Cortex of kidney (tissue), 1 donor: ENCODE results near the gene SETD2.
"Not testable (repeated sequence)": the region's sequence is repeated elsewhere in the genome, so short reads cannot be mapped to it uniquely, and the experiment has no call there.

Experiments
- DNase-seq: peaks from one replicate; lab custom pipeline; 2025; lab: John Stamatoyannopoulos, UW

Gene SETD2

DNA sequence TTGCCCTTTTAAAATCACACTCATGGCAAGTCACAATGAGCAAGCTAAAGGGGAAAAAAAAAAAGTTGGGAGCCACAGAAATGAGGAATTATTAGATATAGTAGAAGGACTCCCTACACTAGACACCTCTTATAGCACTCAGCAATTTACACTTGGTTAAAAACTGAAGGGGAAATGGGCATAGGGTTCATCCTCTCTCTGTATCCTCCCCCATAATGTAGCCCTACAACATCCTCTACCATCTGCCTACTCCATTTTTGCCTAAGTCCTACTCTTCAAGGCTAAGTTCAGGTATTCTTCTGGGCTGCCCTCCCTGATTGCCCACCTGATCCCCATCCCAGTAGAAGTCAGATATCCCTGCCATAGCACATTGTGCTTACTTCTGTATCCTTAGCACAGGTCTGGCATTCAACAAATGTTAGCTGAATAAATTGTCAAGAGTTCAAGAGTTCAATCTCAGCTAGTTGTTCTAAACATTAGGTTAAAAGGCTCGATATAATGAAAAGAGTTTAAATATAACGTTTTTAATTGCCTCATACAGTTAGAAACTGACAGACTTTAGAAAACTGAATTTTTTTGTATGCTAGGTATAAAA, 14.5 kb downstream of the SETD2 start:
- no peak for DNase-seq

DNA sequence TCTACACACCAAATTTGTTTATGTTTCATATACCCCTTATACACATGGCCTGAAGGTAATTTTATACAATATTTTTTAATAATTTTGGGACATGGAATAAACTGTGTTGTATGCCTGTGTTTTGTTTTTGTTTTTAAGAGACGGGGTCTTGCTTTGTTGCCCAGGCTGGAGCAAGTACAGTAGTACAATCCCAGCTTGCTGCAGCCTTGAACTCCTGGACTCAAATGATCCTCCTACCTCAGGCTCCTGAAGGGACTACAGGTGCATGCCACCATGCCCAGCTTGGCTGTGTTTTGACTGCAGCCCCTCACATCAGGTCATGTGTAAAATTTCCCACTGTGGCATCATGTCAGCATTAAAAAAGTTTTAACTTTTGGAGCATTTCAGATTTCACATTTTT, 18.6 kb downstream of the SETD2 start:
- no peak for DNase-seq

DNA sequence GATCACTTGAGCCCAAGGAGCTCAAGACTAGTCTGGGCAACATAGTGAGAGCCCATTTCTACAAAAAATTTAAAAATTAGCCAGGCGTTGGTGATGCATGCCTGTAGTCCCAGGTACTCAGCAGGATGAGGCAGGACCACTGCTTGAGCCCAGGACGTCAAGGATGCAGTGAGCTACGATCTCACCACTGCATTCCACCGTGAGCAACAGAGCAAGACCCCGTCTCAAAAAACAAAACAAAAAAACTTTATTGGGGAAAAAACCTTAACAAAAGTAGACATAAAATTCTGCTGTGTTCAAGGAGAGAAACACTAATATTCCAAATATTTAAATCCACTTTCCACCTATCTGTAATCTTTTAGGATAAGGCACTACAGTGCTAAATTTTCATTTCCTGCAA, 20.8 kb downstream of the SETD2 start:
- no peak for DNase-seq

DNA sequence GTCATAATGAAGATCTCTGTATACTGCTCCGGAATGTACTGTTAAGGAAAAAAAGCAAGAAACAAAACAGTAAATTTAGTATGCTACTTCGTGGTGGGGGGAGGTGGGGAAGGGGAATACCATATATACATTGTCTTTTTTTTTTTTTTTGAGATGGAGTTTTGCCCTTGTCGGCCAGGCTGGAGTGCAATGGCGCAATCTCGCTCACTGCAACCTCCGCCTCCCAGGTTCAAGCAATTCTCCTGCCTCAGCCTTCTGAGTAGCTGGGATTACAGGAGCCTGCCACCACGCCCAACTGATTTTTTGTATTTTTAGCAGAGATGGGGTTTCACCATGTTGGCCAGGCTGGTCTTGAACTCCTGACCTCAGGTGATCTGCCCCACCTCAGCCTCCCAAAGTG, 21.4 kb downstream of the SETD2 start:
- not testable (repeated sequence) for DNase-seq

DNA sequence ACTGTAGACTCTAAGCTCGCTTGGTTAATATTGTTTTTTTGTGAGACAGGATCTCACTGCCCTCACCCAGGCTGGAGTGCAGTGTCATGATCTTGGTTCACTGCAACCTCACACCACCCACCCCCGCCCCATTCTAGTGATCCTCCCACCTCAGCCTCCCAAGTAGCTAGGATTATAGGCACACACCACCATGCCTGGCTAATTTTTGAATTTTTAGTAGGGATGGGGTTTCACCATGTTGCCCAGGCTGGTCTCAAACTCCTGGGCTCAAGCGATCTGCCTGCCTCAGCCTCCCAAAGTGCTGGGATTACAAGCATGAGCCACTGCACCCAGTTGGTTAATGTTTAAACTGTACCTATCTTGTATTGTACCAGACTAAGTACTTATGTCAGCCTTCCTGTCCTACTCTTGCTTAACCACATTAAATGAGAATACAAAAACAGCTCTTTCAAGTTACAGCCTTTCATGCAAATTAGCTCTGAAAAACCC, 22.9 kb downstream of the SETD2 start:
- DNase-seq = not testable (repeated sequence)

DNA sequence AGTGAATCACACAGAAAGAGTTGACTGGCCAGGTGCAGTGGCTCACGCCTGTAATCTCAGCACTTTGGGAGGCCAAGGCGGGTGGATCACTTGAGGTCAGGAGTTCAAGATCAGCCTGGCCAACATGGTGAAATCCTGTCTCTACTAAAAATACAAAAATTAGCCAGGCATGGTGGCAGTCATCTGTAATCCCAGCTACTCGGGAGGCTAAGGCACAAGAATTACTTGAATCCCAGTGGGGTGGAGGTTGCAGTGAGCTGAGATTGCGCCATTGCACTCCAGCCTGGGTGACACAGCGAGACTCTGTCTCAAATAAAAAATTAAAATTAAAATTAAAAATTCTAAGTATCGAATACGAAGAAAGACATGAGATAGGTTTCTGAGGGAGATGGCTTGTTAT, 23.4 kb downstream of the SETD2 start:
- not testable (repeated sequence) for DNase-seq

DNA sequence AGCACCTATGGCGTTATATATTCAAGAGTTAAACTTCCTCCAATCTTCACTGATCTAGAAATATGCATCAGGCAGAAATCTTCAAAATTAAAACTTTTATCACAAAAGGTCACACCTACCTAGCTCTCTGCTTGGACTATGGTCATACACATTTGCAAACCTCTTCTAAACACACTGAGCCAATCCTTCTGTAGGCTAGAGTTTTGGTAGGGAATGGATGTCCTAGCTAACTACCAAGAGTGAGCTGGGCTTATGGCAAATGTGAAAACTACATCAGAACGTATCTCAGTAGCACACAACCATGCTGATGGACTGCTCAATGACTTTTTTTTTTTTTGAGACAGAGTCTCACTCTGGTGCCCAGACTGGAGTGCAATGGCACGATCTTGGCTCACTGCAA, 29.6 kb downstream of the SETD2 start:
- DNase-seq = no peak

DNA sequence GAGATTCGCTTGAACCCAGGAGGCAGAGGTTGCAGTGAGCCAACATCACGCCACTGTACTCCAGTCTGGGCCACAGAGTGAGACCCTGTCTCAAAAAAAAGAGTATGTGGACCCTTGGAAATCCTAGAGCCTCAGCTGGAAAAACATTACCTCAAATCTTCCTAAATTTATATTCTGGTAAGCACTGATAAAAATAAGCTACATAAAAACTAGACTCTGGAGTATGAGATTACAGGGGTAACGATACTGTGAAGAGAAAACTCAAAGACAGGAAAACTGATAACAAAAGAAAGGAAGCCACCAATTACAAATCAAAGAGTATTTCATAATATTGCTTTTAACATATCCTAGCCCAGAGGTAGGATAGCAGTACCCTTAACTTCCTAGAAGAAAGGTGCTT, 30.3 kb downstream of the SETD2 start:
- no peak for DNase-seq

DNA sequence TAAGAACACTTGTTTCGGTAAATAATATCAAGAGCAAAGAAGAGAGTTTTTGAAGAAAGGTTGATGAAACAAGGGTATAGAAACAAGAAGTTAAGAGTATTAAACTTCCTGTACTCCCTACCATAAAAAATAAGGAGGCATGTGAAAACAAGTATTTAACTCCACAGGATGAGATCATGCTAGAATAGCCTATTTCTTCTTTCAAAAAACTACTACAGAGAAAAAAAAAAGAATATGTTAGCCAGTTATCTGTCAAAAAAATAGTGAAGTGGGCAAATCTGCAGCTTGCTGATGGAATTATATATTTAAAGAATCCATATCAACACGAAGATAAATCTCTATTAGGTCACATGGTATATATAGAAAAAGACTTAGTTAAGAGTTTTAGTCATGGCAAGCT, 33.4 kb downstream of the SETD2 start:
- no peak for DNase-seq

DNA sequence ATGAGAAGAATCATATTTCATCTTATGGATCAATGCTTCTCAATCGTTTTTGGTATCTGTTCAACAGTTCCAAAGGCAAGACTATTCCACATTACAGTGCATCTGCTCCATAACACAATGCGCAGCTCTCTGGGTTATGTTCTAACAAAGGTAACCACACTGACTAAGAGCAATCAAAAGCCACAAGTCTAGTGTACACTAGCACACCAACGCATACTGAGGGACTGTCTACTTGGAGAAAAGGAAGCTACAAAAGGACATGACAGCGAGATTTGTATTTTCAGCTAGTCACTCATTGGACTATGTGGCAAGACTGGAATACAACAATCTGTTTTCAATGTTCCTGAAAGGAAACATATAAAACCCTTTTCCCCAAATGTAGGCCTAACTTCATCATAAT, 35.8 kb downstream of the SETD2 start:
- no peak for DNase-seq

DNA sequence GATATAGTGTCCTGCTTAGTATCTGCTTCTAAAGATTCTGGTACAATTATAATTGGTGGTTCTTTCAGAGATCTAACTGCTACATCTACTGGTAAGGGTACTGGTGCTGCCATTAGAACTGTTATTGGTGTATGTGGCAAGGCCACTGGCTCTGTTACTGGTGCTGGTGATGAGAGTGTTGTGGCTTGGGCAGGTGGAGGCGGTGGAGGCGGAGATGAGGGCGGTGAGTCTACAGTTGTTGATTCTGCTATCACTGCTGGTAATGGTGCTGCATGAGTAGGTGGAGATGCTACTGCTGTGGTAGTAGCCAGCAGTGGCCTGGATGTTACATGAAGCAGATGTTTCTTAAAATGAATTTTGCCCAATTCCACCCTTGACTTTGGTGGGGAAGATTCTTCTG, 40.1 kb downstream of the SETD2 start:
- DNase-seq = no peak

DNA sequence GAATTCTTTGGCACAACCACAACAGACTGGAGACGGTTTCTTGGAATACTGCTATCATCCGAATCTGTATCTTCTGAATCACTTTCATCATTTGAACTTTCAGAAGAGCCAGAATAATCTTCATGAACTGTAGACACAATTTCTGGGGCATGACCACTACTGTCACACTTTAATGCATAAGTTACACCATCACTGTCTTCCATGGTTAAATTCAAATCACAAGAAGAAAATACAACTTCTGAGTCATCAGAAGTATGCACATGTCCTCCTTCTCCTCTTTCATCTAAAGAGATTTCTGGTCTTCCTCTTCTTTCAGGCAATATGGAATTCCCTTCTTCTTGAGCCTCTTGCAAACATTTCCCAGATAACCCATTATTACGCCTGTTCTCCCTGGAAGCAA, 42.5 kb downstream of the SETD2 start:
- DNase-seq = no peak

DNA sequence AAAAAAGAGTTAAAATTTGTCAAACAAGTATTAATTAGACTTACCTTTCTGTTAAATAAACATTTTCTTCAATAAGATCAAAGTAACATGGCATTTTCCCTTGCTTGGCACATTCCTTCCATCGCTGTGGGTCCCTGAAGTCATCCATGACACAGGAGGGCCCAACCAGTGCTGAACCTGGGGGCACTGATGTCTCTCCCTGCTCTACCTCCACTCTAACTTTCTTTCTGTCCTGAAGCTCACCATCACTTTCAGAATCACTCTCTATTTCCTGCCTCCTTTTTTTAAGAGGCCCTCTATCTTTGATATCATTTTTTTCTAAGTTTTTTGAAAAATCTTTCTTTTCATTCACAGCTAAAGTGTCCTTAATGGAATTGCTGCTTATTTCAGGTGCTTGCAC, 43.8 kb downstream of the SETD2 start:
- DNase-seq = no peak

DNA sequence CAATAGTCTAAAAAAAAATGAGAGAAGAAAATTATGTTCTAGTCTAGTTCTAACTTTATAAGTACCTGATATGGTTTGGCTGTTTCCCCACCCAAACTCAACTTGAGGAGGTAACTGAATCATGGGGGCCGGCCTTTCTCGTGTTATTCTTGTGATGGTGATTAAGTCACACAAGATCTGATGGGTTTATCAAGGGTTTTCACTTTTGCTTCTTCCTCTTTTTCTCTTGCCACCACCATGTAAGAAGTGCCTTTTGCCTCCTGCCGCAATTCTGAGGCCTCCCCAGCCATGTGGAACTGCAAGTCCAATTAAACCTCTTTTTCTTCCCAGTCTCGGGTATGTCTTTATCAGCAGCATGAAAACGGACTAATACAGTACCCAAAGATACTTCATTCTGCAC, 44.5 kb downstream of the SETD2 start:
- DNase-seq = not testable (repeated sequence)

DNA sequence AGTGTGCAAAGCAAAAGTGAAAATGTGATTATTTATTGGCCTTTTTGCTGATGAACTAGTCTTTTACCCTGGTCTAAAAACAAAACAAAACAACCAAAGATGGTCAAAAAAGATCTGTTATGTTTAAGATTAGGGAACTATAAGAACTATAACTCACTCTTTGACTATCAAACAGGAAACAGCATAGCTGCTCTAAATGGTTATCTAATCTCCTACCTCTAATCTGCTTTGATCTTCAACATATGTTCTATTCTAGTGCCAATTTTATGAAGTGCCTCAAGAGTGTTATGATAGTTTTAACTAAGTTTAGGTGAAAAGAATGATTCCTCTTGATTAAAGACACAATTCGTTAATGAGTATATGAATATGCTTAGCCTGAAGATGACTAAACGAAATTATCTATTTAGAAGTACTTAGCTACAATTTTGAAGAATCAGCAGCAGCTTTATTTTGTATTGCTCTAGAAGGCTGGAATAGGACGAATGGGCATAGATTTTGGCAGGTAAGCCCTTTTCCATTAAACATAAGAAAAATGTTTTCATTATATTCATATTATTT, 46.0 kb downstream of the SETD2 start:
- DNase-seq = no peak

DNA sequence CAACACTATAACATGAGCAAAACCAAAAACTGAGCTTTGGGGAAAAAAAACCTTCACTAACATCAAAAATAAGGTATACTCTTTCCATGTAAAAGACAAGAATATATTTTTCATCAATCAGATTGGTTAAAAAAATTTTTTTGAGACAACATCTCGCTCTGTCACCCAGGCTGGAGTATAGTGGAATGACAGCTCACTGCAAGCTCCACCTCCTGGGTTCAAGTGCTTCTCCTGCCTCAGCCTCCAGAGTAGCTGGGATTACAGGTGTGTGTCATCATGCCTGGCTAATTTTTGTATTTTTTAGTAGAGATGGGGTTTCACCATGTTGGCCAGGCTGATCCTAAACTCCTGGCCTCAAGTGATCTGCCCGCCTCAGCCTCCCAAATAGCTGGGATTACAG, 48.4 kb downstream of the SETD2 start:
- DNase-seq = not testable (repeated sequence)

DNA sequence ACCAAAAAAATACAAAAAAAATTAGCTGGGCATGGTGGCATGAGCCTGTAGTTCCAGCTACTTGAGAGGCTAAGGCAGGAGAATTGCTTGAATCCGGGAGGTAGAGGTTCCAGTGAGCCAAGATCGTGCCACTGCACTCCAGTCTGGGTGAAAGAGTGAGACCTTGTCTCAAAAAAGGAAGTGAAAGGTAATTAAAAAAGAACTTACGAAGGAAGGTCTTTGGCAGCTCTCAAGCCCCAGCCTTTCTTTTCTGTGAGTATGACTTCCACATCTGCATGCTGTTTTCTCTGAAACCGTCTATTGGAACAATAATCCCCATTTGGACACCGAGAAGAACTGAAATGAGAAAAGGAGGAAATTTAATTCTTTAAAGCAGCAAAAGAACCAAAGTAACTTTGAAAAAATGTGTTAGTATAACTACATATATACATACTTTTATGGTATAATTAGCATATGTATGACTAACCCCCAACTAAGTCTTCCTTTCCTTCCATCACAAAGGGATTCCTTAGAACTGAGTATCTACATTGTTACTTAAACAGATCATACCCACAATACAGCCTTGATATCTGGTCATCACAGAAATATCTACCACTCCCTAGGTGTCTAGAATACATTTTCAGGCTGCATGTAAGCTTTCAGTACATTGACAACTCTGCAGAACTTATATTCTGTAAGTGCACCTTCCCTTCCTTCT, 50.1 kb downstream of the SETD2 start:
- DNase-seq = no peak

DNA sequence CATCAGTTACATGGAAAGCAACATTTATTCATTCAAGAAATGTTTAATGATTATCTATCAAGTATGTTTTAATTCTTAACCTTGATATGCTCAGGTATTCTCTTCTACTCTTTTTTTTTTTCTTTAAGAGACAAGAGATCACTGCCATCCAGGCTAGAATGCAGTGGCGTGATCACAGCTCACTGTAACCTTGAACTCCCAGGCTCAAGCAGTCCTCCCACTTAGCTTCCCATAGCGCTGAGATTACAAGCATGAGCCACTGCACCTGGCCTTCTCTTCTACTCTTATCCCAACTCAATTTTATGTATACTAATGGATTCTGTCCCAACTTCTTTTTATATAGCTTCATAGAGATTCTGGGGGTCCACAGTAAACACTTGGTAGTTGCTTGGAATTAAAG, 50.9 kb downstream of the SETD2 start:
- DNase-seq = no peak

DNA sequence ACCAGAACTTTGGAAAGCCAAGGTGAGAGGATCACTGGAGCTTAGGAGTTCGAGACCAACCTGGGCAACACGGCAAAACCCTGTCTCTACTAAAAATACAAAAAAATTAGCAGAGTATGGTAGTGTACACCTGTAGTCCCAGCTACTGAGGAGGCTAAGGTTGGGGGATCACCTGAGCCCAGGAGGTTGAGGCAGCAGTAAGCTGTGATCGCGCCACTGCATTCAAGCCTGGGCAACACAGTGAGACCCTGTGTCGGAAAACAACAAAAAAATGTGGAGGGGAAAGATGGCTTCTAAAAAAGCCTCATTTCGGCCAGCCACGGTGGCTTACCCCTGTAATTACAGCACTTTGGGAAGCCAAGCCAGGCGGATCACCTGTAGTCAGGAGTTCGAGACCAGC, 54.5 kb downstream of the SETD2 start:
- no peak for DNase-seq

DNA sequence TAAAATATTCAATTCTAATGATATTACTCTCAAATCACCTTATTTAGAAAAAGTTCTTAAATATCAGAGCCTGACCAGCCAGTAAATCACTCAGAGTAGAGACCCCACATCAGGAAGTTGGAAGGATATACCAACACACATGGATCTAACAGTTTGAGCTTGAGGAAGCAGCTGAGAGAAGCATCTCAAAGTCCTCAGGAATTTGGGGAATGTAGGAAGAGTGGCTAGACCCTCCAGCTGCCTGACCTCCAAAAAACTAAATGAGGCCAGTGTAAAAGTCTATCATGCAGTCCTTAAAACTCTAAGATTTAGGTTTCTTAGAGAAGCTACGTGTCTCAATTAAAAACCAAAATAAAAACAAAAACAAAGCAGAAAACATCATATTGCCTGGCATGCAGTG, 55.4 kb downstream of the SETD2 start:
- DNase-seq = no peak

DNA sequence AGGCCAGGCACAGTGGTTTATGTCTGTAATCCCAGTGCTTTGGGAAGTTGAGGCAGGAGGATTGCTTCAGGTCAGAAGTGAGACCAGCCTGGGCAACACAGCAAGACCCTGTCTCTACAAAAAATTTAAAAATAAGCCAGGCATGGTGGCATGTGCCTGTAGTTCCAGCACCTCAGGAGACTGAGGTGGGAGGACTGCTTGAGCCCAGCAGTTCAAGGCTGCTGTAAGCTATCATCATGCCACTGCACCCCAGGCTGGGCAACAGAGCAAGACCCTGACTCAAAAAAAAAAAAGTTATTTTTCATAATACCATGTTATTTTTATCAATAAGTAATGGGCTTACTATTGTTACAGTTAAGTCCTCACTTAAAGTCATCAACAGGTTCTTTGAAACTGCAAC, 59.7 kb downstream of the SETD2 start:
- no peak for DNase-seq

DNA sequence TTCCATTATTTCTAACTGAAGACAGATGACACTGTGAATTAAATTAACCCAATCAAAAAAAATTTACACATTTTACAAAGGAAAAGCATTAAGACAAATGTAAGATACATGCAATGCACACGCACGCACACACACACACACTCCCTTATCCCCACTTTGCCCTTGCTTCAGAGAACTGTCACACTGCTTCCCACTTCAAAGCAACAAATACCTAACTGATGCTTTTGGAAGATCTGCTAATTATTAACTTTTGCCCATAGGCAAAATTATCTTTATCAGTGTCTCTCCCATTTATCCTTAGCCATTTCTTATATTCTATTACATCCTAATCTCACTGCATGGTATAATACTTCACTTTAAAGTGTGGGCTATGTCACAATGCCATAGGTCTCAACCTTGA, 60.3 kb downstream of the SETD2 start:
- no peak for DNase-seq

DNA sequence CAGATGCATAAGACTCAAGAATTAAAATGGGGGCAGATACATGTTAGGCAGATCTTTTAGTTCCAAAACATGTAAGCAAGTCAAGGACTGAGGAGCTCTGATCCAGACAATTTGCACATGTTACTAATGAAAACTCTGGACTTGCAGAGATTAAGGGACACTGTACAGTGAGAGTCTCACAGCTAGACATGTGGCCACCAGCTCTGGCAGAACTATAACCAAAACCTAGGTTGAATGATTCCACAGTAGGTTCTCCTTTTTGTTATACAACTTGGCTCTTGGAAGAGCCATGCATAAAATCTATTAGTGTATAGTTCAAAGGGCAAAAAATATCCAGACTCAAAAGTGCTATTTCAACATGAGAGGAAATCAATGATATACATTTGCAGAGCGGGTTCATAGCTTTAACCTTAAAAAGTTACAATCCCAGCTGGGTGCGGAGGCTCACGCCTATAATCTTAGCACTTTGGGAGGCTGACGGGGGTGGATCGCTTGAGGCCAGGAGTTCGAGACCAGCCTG, 61.8 kb downstream of the SETD2 start:
- DNase-seq = no peak
